PC-9 (cell line): ENCODE data around the gene RARB.

Source experiments
- EZH2 ChIP-seq: fragments of 200-600 bp; sonication (generic); IDR thresholded peaks from 2 replicates; pipeline ENCODE4 v1.8.0; 2017; ENCODE audit warnings: antibody characterized with exemption, low read depth
- TF ChIP-seq, protein P1 (sequence below): fragments of 200-600 bp; sonication (generic); conservative IDR thresholded peaks from 2 replicates; pipeline ENCODE4 v1.6.1; 2017; ENCODE audit warnings: mixed run types, antibody characterized with exemption, mild to moderate bottlenecking, moderate library complexity

DNA sequence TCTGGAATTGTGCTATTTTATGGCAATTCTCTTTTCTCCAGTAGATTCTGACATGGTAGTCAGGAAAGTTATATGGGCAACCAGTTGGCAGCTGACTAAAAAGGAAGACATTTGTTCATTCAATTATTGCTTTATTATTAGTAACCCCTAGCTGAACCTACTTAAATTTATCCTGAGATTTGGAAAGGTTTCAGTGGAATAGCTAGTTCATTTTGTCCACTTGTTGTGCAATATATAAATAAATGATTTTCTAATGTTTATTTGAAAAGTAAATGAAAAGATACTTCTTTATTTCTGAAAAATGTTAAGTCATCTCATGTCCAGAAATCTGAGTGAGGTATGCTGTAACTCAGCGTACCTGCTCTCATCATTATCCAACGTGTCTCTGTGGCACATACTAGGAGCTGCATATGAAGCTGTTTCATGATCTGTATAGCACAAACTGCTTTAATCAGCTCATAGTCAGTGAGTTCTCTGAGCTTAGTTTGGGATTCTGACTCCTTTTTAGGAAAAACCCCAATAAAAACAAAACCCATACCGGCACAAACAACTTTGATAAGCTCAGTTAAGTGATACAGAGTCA, 35.9 kb downstream of the RARB start:
- TF ChIP-seq, protein P1, sequence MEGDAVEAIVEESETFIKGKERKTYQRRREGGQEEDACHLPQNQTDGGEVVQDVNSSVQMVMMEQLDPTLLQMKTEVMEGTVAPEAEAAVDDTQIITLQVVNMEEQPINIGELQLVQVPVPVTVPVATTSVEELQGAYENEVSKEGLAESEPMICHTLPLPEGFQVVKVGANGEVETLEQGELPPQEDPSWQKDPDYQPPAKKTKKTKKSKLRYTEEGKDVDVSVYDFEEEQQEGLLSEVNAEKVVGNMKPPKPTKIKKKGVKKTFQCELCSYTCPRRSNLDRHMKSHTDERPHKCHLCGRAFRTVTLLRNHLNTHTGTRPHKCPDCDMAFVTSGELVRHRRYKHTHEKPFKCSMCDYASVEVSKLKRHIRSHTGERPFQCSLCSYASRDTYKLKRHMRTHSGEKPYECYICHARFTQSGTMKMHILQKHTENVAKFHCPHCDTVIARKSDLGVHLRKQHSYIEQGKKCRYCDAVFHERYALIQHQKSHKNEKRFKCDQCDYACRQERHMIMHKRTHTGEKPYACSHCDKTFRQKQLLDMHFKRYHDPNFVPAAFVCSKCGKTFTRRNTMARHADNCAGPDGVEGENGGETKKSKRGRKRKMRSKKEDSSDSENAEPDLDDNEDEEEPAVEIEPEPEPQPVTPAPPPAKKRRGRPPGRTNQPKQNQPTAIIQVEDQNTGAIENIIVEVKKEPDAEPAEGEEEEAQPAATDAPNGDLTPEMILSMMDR = no peak
- no peak for TF ChIP-seq EZH2
